OCI-LY7 (cell line): ENCODE data around the gene ENDOV. TPM values are rescaled to one million over a fixed set of nuclear protein-coding genes. Genes with fewer than 3 reads are reported as not detected.

Source experiments
- BruUV-seq: library from RNA; stranded (reverse); fragments of 400-500 nt; replicated peaks from 2 replicates; lab custom pipeline; 2021; lab: Mats Ljungman, UMichigan
- CTCF ChIA-PET: fragments of 300-600 bp; sonication (Branson Sonifier 250); formaldehyde crosslinking; loops from one replicate; lab custom pipeline; 2022; ENCODE audit warnings: antibody characterized with exemption; ENCODE audit not compliant: unreplicated experiment; lab: Charles Lee
- POLR2A ChIA-PET: fragments of 300-600 bp; sonication (Branson Sonifier 250); formaldehyde crosslinking; loops from one replicate; lab custom pipeline; 2022; ENCODE audit warnings: antibody characterized with exemption; lab: Charles Lee
- DNase-seq: peaks from one replicate; pipeline ENCODE4 v3.0.0-alpha.2; 2015; ENCODE audit warnings: low spot score
- H2AFZ ChIP-seq: fragments of 200-600 bp; sonication (generic), shearing (Covaris generic); 2 replicates; pipeline ENCODE4 v1.6.1; 2014; ENCODE audit warnings: mild to moderate bottlenecking, antibody characterized with exemption, low read length, moderate library complexity
- H3K27ac ChIP-seq: fragments of 200-600 bp; sonication (generic); 2 replicates; pipeline ENCODE4 v1.5.1; 2014; ENCODE audit warnings: mixed run types, low read depth, mild to moderate bottlenecking, moderate library complexity, low read length, inconsistent platforms; ENCODE audit not compliant: poor library complexity, severe bottlenecking
- H3K36me3 ChIP-seq: fragments of 200-600 bp; sonication (generic); 2 replicates; pipeline ENCODE4 v1.6.1; 2014; ENCODE audit warnings: mild to moderate bottlenecking, antibody characterized with exemption, low read length, moderate library complexity, mixed read lengths; ENCODE audit not compliant: insufficient read depth
- H3K4me1 ChIP-seq: fragments of 200-600 bp; sonication (generic); 2 replicates; pipeline ENCODE4 v1.5.1; 2014; ENCODE audit warnings: mild to moderate bottlenecking, low read length; ENCODE audit not compliant: insufficient read depth, poor library complexity, severe bottlenecking
- H3K4me2 ChIP-seq: fragments of 200-600 bp; sonication (generic); 2 replicates; pipeline ENCODE4 v1.6.1; 2014; ENCODE audit warnings: mild to moderate bottlenecking, low read length
- H3K4me3 ChIP-seq: fragments of 200-600 bp; sonication (generic); 2 replicates; pipeline ENCODE4 v1.5.1; 2014; ENCODE audit warnings: mild to moderate bottlenecking, low read depth, low read length; ENCODE audit not compliant: poor library complexity, severe bottlenecking
- H3K79me2 ChIP-seq: fragments of 200-600 bp; sonication (generic); 2 replicates; pipeline ENCODE4 v1.6.1; 2016; ENCODE audit warnings: low read depth, mild to moderate bottlenecking, low read length, moderate library complexity, mixed read lengths; ENCODE audit not compliant: insufficient read depth
- H3K9me2 ChIP-seq: fragments of 200-600 bp; sonication (generic); 2 replicates; pipeline ENCODE4 v1.6.1; 2016; ENCODE audit warnings: mild to moderate bottlenecking, low read length, mixed read lengths; ENCODE audit not compliant: insufficient read depth
- H3K9me3 ChIP-seq: fragments of 200-600 bp; sonication (generic); 2 replicates; pipeline ENCODE4 v1.6.1; 2014; ENCODE audit warnings: mild to moderate bottlenecking, mixed run types, low read length, mixed read lengths
- H4K20me1 ChIP-seq: fragments of 200-600 bp; sonication (generic); 2 replicates; pipeline ENCODE4 v1.6.1; 2014; ENCODE audit warnings: mild to moderate bottlenecking, antibody characterized with exemption, low read length, moderate library complexity, mixed read lengths; ENCODE audit not compliant: insufficient read depth
- EZH2phosphoT487 ChIP-seq: fragments of 200-600 bp; sonication (generic); IDR thresholded peaks from 2 replicates; pipeline ENCODE4 v1.6.1; 2018; ENCODE audit warnings: low read depth, borderline replicate concordance, mild to moderate bottlenecking, mixed run types, antibody characterized with exemption, low read length, moderate library complexity, mixed read lengths
- intact Hi-C: fragments of 100-400 bp; cut with micrococcal nuclease; formaldehyde crosslinking; loops from one replicate; pipeline ENCODE4 v1.10.0; 2022; ENCODE audit not compliant: unreplicated experiment
- total RNA-seq, 2 experiments: library from RNA; depleted of rRNA in 1 of 2; stranded (reverse); fragments of >200 nt in 1 of 2; shearing (Covaris generic) in 1 of 2; gene quantifications; 2 replicates each; pipeline ENCODE4 v1.2.3, GENCODE V29; 2014 to 2022
- TF ChIP-seq, protein P1 (sequence below): fragments of 200-600 bp; sonication (generic); conservative IDR thresholded peaks from 2 replicates; pipeline ENCODE4 v1.5.1; 2014; ENCODE audit warnings: mild to moderate bottlenecking, antibody characterized with exemption, low read length, moderate library complexity, mixed read lengths

Gene ENDOV
- total RNA-seq, 2 experiments from 2014 or later = 22.4 to 33.1 TPM

DNA sequence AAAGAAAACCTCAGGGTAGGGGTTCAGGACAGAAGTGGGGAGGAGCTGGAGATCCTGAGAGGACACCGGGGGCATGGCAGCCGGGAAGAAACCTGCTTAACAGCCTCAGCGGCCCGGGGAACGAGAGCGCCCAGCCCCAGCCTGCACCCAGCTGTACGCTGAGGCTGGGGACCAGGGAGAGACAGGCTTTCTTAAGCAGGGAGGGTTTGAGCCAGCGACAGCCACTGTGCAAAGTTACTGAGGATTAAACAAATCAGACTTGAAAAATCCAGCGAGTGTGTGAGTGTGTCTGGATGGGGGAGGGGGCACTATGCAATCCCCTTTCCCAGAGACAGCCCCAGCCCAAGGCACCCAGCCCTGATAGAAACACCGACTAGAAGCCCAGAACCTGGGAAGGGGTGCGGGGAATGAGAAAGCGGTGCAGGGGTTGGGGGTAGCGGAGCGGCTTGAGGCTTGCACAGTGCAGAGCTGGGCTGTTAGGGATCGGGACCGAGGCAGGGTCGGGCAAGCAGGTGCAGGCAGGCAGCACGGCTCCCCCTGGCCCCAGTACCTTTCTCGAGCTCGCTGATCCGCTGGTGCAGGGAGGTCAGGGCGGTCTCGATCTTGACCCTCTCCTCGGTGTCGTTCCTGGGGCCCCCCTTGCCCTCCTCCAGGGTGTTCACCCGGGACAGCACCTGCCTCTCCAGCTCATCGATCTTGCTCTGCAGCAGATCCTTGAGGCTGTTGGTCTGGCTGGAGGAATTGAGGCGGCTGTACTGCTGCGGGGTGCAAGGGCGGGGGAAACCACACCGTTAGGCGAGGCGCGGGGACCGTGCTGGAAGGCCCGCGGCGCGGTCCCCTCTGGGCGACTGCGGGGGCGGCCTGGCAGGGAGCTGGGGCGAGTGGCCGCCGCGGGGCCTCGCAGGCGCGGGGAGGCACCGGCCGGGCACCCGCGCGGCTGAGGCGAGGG is 60.3 kb downstream of the ENDOV start:
- H3K4me1 ChIP-seq = peaks cover 18% of the 10 kb centered on the region
- CTCF ChIA-PET = interaction anchor here (1.4 kb wide), 1 partner anchor 45 kb away, joined by 3 read pairs; no protein-coding TSS in a partner anchor
- H3K79me2 ChIP-seq = no peaks in the 10 kb centered on the region
- H2AFZ ChIP-seq = peak overlapping the region; percentile 59
- H3K4me2 ChIP-seq = peak overlapping the region; percentile 65
- no TSS peak for BruUV-seq
- intact Hi-C loops = loop anchor here (1.0 kb wide), 1 partner anchor 100 kb away; no protein-coding TSS in a partner anchor
- no peaks in the 10 kb centered on the region for H3K9me3 ChIP-seq
- no peak for TF ChIP-seq EZH2phosphoT487
- TF ChIP-seq, protein P1, sequence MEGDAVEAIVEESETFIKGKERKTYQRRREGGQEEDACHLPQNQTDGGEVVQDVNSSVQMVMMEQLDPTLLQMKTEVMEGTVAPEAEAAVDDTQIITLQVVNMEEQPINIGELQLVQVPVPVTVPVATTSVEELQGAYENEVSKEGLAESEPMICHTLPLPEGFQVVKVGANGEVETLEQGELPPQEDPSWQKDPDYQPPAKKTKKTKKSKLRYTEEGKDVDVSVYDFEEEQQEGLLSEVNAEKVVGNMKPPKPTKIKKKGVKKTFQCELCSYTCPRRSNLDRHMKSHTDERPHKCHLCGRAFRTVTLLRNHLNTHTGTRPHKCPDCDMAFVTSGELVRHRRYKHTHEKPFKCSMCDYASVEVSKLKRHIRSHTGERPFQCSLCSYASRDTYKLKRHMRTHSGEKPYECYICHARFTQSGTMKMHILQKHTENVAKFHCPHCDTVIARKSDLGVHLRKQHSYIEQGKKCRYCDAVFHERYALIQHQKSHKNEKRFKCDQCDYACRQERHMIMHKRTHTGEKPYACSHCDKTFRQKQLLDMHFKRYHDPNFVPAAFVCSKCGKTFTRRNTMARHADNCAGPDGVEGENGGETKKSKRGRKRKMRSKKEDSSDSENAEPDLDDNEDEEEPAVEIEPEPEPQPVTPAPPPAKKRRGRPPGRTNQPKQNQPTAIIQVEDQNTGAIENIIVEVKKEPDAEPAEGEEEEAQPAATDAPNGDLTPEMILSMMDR = no peak
- H3K36me3 ChIP-seq = no peaks in the 10 kb centered on the region
- DNase-seq = no peak
- H4K20me1 ChIP-seq = no peaks in the 10 kb centered on the region
- H3K9me2 ChIP-seq = no peaks in the 10 kb centered on the region
- POLR2A ChIA-PET = interaction anchor here (0.6 kb wide), 1 partner anchor 131 kb away, joined by 3 read pairs; no protein-coding TSS in a partner anchor
- H3K27ac ChIP-seq = peak overlapping the region; percentile 0
- H3K4me3 ChIP-seq = peak overlapping the region; percentile 25

DNA sequence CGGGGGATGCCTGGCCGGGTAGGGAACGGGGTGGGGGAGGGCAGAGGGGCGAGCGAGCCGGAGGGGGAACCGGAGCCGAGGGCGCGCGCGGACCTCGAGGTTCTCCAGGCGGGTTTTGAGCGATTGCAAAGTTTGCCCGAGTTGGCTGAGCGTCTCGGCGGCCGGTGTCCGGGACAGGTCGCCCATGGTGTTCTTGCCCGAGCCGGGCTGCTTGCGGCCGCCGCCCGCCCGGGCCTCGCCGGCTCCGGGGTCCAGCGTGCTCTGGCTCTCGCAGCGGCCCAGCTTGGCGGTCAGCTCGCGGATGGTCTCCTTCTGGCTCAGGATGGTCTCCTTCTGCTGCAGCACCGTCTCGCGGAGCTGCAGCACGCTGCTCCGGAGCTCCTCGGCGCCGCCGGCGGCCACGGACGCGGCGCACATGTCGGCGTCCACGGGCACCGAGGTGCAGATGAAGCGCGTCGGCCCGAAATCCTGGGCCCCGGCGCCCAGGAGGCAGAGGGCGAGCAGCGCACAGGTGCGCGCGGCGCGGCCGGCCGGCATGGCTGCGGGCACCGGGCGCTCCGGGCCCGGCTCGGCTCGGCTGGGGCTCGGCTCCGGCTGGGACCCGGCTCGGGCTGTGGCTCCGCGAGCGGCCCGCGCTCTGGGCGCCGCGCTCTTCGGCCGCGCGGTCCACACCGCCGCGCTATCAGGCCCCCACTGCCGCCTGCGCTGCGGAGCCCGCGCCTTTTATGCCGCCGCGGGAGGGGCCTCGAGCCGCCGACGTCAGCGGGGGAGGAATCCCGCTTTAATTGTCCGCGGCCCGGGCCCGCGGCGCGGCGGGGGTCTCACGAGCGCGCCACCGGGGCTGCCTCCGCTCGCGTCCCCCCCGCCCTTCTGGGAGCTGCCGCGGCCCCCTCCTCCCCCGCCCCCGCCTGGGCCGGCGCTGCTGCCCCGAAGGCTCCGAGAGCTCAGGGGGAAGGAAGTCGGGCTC is 61.2 kb downstream of the ENDOV start, which contains the start of gene NPTX1:
Gene NPTX1, minus strand, starts transcription at position 698 of the 967 bp plus-strand sequence. Its CDS starts 161 bp downstream, at position 537.
- CTCF ChIA-PET = interaction anchor here (1.4 kb wide), 1 partner anchor 44 kb away, joined by 3 read pairs; no protein-coding TSS in a partner anchor
- no peak within 1 kb of the TSS for H3K4me3 ChIP-seq
- BruUV-seq = no TSS peak
- H4K20me1 ChIP-seq = no peaks in the 10 kb centered on the region
- H3K4me2 ChIP-seq = peak within 1 kb of the TSS; percentile 65
- H3K4me1 ChIP-seq = peaks cover 18% of the 10 kb centered on the region
- DNase-seq = no peak
- H3K36me3 ChIP-seq = no peaks in the 10 kb centered on the region
- intact Hi-C loops = no loop called here
- TF ChIP-seq EZH2phosphoT487 = no peak
- TF ChIP-seq, protein P1 = no peak
- no peak within 1 kb of the TSS for H2AFZ ChIP-seq
- no peaks in the 10 kb centered on the region for H3K9me2 ChIP-seq
- POLR2A ChIA-PET = no interaction called here
- H3K27ac ChIP-seq = no peak within 1 kb of the TSS
- no peaks in the 10 kb centered on the region for H3K9me3 ChIP-seq
- H3K79me2 ChIP-seq = no peaks in the 10 kb centered on the region
